ENCODE results near the gene LRMDA.

Gene LRMDA

GRCh38 chr10:75418293-75418692 is 13.1 kb upstream of the LRMDA start:
- Histone ChIP-seq H3K27me3 (ENCODE audit: low read length) (no peaks in the 10 kb centered on the region), H3K4me3 (ENCODE audit: insufficient read depth, low read length, poor library complexity, severe bottlenecking) (no peak overlapping the region), H3K9ac (ENCODE audit: low read length) (no peak overlapping the region), H2AFZ (ENCODE audit: low read depth, low read length, severe bottlenecking) (no peak overlapping the region), H3K4me2 (ENCODE audit: low read depth, low read length, poor library complexity, severe bottlenecking) (no peak overlapping the region), H3K36me3 (ENCODE audit: low read length) (no peaks in the 10 kb centered on the region), H3K79me2 (ENCODE audit: insufficient read depth, low read length) (no peaks in the 10 kb centered on the region), H4K20me1 (ENCODE audit: low read depth, low read length) (no peaks in the 10 kb centered on the region), H3K27ac (ENCODE audit: low read depth, low read length) (no peak overlapping the region), H3K9me2 (replicated peaks; ENCODE audit: insufficient read depth, low read length) (no peaks in the 10 kb centered on the region), H3F3A (ENCODE audit: insufficient read depth) (no peaks in the 10 kb centered on the region), H3K9me3 (ENCODE audit: insufficient read depth, low read length) (no peaks in the 10 kb centered on the region)
- TF ChIP-seq CTCF (IDR thresholded peaks at IDR 0.05; ENCODE audit: insufficient read depth, low read length, poor library complexity, severe bottlenecking), result no peak
- TF ChIP-seq EZH2phosphoT487 (conservative IDR thresholded peaks at IDR 0.05; ENCODE audit: low read length), result no peak

GRCh38 chr10:75418712-75419111 is 12.7 kb upstream of the LRMDA start:
- Histone ChIP-seq H3K9me2 (replicated peaks; ENCODE audit: insufficient read depth, low read length) (no peaks in the 10 kb centered on the region), H3K27ac (ENCODE audit: low read depth, low read length) (no peak overlapping the region), H3K79me2 (ENCODE audit: insufficient read depth, low read length) (no peaks in the 10 kb centered on the region), H4K20me1 (ENCODE audit: low read depth, low read length) (no peaks in the 10 kb centered on the region), H2AFZ (ENCODE audit: low read depth, low read length, severe bottlenecking) (no peak overlapping the region), H3K27me3 (ENCODE audit: low read length) (no peaks in the 10 kb centered on the region), H3K4me3 (ENCODE audit: insufficient read depth, low read length, poor library complexity, severe bottlenecking) (no peak overlapping the region), H3K9ac (ENCODE audit: low read length) (no peak overlapping the region), H3K36me3 (ENCODE audit: low read length) (no peaks in the 10 kb centered on the region), H3F3A (ENCODE audit: insufficient read depth) (no peaks in the 10 kb centered on the region), H3K4me2 (ENCODE audit: low read depth, low read length, poor library complexity, severe bottlenecking) (no peak overlapping the region), H3K9me3 (ENCODE audit: insufficient read depth, low read length) (no peaks in the 10 kb centered on the region)
- TF ChIP-seq EZH2phosphoT487 (conservative IDR thresholded peaks at IDR 0.05; ENCODE audit: low read length) (no peak), CTCF (IDR thresholded peaks at IDR 0.05; ENCODE audit: insufficient read depth, low read length, poor library complexity, severe bottlenecking) (no peak)

GRCh38 chr10:75422913-75423312 is 8.5 kb upstream of the LRMDA start:
- H4K20me1 ChIP-seq (ENCODE audit: low read depth, low read length), result no peaks in the 10 kb centered on the region
- no peak overlapping the region for H2AFZ ChIP-seq (ENCODE audit: low read depth, low read length, severe bottlenecking)

More at GRCh38 chr10:75422913-75423312, 8.5 kb upstream of the LRMDA start:
- no peak overlapping the region for H3K27ac ChIP-seq (ENCODE audit: low read depth, low read length)
- TF ChIP-seq CTCF (IDR thresholded peaks at IDR 0.05; ENCODE audit: insufficient read depth, low read length, poor library complexity, severe bottlenecking) (no peak), EZH2phosphoT487 (conservative IDR thresholded peaks at IDR 0.05; ENCODE audit: low read length) (no peak)
- H3K9ac ChIP-seq (ENCODE audit: low read length), result no peak overlapping the region
- H3K4me3 ChIP-seq (ENCODE audit: insufficient read depth, low read length, poor library complexity, severe bottlenecking), result no peak overlapping the region
- no peaks in the 10 kb centered on the region for H3K9me2 ChIP-seq (replicated peaks; ENCODE audit: insufficient read depth, low read length)
- H3K4me2 ChIP-seq (ENCODE audit: low read depth, low read length, poor library complexity, severe bottlenecking), result no peak overlapping the region
- H3K36me3 ChIP-seq (ENCODE audit: low read length), result no peaks in the 10 kb centered on the region
- no peaks in the 10 kb centered on the region for H3K79me2 ChIP-seq (ENCODE audit: insufficient read depth, low read length)
- no peaks in the 10 kb centered on the region for H3F3A ChIP-seq (ENCODE audit: insufficient read depth)
- no peaks in the 10 kb centered on the region for H3K9me3 ChIP-seq (ENCODE audit: insufficient read depth, low read length)
- no peaks in the 10 kb centered on the region for H3K27me3 ChIP-seq (ENCODE audit: low read length)

All from SU-DHL-6 (cell line).